Left kidney (tissue), 2 donors: ENCODE data around the gene TUT7. TPM values are rescaled to one million over a fixed set of nuclear protein-coding genes. Genes with fewer than 3 reads are reported as not detected.
A peak's percentile ranks its signal among the peaks of the same experiment; 100 is the strongest.

Source experiments
- DNase-seq: peaks from one replicate; pipeline ENCODE4 v3.0.0-alpha.2; 2013
- polyA plus RNA-seq: library from polyadenylated mRNA; unstranded; fragments of 120-200 nt; gene quantifications from one replicate; pipeline ENCODE4 v1.2.1, GENCODE V29; 2013; ENCODE audit not compliant: insufficient read length

TUT7 gene
- polyA plus RNA-seq, 1 donor = 29.7 TPM

DNA sequence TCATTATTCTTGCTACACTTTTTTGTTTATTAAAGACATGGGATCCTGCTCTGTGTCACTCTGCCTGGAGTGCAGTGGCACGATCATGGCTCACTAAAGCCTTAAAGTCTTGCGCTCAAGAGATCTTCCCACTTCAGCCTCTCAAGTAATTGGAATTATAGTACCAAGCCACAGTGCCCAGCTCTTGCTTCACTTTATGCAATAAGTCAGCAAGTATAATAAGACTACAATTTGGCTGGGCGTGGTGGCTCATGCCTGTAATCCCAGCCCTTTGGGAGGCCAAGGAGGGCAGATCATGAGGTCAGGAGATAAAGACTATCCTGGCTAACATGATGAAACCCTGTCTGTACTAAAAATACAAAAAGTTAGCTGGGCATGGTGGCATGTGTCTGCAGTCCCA lies 100.6 kb downstream of the TUT7 start:
- DNase-seq = no peak

DNA sequence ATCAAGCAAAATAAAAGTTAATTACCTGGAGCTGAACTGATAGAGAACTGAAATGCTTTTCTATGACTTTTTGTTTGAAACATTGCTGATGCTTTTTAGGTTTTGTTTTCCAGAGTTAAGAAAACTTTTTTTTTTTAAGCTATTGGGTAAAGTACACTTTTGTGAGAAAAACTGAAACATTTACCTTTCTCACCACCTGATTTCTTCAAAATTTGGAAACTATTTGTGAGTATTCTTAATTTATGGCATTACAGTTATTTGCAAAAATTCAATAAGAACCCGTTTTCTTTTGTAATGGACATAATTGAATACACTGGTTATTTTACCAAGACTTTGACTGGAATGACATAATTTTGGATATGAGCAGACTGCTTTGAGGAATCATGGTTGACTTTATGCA lies 101.3 kb downstream of the TUT7 start:
- DNase-seq = no peak

DNA sequence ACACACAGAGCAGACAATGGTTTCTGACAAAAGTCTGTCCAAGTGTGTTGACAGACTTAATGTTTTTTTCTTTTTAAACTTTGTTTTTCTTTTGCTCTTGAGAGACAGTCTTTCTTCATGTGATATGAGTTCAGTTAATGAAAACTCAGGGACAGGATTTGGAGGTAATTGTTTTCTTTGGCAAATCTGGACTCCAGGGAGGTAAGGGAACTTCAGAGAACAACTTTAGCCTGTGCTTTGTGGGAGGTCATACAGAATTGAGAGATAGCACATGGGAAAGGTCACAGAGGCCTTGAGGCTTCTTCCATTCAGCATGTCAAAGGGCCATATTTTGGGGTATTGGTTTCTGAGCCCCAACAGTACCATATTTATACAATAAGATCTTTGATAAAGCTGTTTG lies 104.1 kb downstream of the TUT7 start:
- no peak for DNase-seq

DNA sequence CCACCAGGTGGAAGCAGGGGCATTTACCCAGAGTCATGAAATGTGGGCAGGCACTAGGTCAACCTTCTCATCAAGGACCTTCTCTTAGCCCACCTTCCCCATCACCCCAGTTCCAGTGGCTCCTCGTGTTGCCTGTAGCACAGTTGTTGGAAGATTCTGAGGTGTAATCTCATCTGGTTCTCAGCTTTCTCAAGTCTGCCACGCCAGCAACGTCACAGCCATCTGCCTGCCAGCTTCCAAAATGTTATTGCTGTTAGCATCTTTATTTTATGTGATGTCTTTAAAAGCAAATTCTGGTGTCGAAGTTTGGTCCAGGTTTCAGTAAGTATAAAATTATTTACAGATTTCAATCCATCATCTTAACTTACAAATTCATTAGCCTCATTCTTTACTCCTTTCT lies 105.5 kb downstream of the TUT7 start:
- no peak for DNase-seq

DNA sequence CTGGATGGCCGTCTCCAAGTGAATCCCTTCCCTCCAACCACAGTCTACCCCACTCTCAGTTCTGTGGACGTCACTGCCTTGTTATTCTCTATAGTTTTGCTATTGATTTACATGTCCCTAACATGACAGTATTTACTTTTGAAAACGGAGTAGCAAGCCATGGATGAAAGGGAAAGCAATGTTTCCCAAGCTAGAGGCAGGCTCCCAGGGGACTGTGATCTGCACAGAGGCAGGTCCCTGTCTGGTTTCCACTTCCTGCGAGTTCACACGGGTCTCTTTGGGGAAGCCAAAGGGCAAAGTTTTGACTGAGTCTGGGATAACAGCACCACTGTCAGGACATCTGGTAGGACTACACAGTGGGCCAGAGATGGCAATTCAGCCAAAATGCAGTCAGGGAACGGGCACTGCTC lies 107.5 kb downstream of the TUT7 start:
- no peak for DNase-seq

DNA sequence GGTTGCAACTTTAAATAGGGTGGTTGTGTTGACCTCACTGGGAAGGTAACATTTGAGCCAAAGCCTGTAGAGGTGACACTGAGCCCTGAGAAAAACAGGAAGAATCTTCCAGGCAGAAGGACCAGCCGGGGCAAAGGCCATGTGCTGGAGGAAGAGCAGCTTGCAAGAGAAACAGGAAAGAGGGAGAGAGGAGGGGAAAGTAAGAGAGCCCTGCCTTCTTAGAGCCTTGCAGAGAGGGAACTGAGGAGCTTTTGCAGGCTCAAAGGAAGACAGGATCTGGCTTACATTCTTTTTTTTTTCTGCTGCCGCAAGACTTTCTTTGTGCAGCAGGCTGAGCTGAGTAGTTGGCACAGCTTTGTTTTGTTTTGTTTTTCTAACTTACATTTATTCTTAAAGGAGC lies 112.1 kb downstream of the TUT7 start:
- no peak for DNase-seq

DNA sequence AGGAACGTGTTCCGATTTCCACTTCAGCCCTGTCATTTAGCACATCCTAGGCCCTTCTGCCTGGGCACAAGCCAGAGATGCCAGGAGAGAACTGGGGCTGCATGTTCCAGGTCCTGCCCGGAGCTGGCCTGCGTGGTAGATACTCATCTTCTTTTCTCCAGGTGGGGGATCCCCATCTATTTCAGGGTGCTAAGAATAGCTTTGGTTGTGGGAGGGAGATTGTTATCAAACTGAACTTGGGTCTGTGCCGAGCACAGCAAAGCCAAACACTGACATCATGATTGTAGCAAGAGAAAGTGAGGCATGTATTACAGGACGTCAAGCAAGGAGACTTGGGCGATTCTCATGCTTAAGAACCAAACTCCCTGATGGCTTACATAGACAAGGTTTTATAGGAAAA lies 113.0 kb downstream of the TUT7 start:
- no peak for DNase-seq

DNA sequence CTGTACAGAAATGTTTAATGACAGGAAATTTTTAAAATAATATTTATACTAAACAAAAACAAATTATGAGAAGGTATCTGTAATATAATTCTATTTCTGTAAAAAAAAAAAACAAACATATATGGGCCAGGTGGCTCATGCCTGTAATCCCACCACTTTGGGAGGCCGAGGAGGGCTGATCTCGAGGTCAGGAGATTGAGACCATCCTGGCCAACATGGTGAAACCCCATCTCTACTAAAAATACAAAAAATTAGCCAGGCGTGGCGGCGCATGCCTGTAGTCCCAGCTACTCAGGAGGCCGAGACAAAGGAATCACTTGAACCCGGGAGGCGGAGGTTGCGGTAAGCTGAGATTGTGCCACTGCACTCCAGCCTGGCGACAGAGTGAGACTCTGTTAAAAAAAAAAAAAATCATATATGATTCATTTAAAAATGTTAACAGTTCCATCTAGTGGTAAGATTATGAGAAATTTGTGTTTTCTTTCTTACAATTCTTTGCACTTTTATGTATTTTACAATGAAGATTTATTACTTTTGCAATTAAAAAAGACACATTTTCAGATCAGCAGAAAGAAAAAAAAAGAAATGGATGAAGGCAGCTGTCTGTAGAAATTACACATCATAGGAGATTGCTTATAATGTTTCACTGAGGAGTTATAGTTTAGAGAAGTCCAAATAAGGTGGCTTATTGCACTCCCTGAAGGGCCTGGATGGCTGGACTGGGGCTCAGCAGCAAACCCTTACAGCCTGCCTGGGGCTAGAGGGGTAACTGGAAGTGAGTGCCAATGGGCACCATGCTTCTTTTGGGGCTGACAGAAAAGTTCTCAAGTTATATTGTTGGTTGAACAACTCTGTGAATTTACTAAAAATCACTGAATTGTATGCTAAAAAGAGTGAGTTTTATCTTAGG lies 115.1 kb downstream of the TUT7 start:
- DNase-seq = peak; percentile 19

Other genes with a start within 250 kb of the TUT7 start
- 0.15 TPM for gene C9orf153, start 94.8 kb downstream of the TUT7 start, polyA plus RNA-seq
- gene ISCA1, start 71.9 kb downstream of the TUT7 start, polyA plus RNA-seq = 61.3 TPM